ENCODE results near the gene RYR1.

The RYR1 gene

GRCh38 chr19:38614289-38614688 lies 180.8 kb downstream of the RYR1 start:
- Histone ChIP-seq H3K36me3 (ENCODE audit: insufficient read depth, low read length) (peaks cover 36% of the 10 kb centered on the region), H4K20me1 (ENCODE audit: insufficient read depth, low read length) (0 out of 2 replicates have a peak, but pooled peaks cover under 1% of the 10 kb centered on the region), H3K79me2 (ENCODE audit: insufficient read depth, low read length) (peaks cover 35% of the 10 kb centered on the region), H3K9ac (ENCODE audit: low read depth, low read length) (no peak overlapping the region), H3K4me3 (ENCODE audit: low read depth in 1 of 2, low read length in 2 of 2) (no peak overlapping the region), H3K9me3 (ENCODE audit: insufficient read depth, low read length, severe bottlenecking) (no peaks in the 10 kb centered on the region), H3K4me1 (ENCODE audit: insufficient read depth, low read length) (peaks cover 31% of the 10 kb centered on the region), H3K4me2 (ENCODE audit: insufficient read depth, low read length) (peak overlapping the region; percentile 32; the same call in 1 of the 2 replicates), H3K27me3 (ENCODE audit: insufficient read depth, low read length, poor library complexity) (no peaks in the 10 kb centered on the region), H2AFZ (ENCODE audit: low read depth, low read length) (no peak overlapping the region), H3K27ac (ENCODE audit: low read length) (no peak overlapping the region)
- ATAC-seq (ENCODE audit: insufficient read depth, low read depth) (no peak), DNase-seq (no peak)
- TF ChIP-seq EZH2 (IDR thresholded peaks at IDR 0.05; ENCODE audit: borderline replicate concordance, low read depth, low read length, severe bottlenecking), result no peak
- TF ChIP-seq, protein P1, sequence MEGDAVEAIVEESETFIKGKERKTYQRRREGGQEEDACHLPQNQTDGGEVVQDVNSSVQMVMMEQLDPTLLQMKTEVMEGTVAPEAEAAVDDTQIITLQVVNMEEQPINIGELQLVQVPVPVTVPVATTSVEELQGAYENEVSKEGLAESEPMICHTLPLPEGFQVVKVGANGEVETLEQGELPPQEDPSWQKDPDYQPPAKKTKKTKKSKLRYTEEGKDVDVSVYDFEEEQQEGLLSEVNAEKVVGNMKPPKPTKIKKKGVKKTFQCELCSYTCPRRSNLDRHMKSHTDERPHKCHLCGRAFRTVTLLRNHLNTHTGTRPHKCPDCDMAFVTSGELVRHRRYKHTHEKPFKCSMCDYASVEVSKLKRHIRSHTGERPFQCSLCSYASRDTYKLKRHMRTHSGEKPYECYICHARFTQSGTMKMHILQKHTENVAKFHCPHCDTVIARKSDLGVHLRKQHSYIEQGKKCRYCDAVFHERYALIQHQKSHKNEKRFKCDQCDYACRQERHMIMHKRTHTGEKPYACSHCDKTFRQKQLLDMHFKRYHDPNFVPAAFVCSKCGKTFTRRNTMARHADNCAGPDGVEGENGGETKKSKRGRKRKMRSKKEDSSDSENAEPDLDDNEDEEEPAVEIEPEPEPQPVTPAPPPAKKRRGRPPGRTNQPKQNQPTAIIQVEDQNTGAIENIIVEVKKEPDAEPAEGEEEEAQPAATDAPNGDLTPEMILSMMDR (IDR thresholded peaks at IDR 0.05; ENCODE audit: borderline replicate concordance, extremely low read depth, low read length, poor library complexity, severe bottlenecking), result no peak

GRCh38 chr19:38615007-38615581 lies 181.6 kb downstream of the RYR1 start:
- no peak for TF ChIP-seq EZH2 (IDR thresholded peaks at IDR 0.05; ENCODE audit: borderline replicate concordance, low read depth, low read length, severe bottlenecking)
- TF ChIP-seq, protein P1 (IDR thresholded peaks at IDR 0.05; ENCODE audit: borderline replicate concordance, extremely low read depth, low read length, poor library complexity, severe bottlenecking), result no peak
- Histone ChIP-seq H3K79me2 (ENCODE audit: insufficient read depth, low read length) (peaks cover 43% of the 10 kb centered on the region), H3K9ac (ENCODE audit: low read depth, low read length) (no peak overlapping the region), H3K4me1 (ENCODE audit: insufficient read depth, low read length) (peaks cover 37% of the 10 kb centered on the region), H3K9me3 (ENCODE audit: insufficient read depth, low read length, severe bottlenecking) (no peaks in the 10 kb centered on the region), H2AFZ (ENCODE audit: low read depth, low read length) (no peak overlapping the region), H3K4me3 (ENCODE audit: low read depth in 1 of 2, low read length in 2 of 2) (no peak overlapping the region), H3K36me3 (ENCODE audit: insufficient read depth, low read length) (peaks cover 34% of the 10 kb centered on the region), H3K4me2 (ENCODE audit: insufficient read depth, low read length) (peak overlapping the region; percentile 23; the same call in 1 of the 2 replicates), H4K20me1 (ENCODE audit: insufficient read depth, low read length) (peaks cover 8% of the 10 kb centered on the region), H3K27me3 (ENCODE audit: insufficient read depth, low read length, poor library complexity) (no peaks in the 10 kb centered on the region), H3K27ac (ENCODE audit: low read length) (0 out of 2 replicates have a peak overlapping the region, but pooled peaks have one; percentile 9)
- ATAC-seq (ENCODE audit: insufficient read depth, low read depth) (no peak), DNase-seq (no peak)

GRCh38 chr19:38616265-38616664 lies 182.8 kb downstream of the RYR1 start:
- Histone ChIP-seq H3K9ac (ENCODE audit: low read depth, low read length) (0 out of 2 replicates have a peak overlapping the region, but pooled peaks have one; percentile 93), H3K9me3 (ENCODE audit: insufficient read depth, low read length, severe bottlenecking) (no peaks in the 10 kb centered on the region), H3K4me1 (ENCODE audit: insufficient read depth, low read length) (peaks cover 43% of the 10 kb centered on the region), H3K36me3 (ENCODE audit: insufficient read depth, low read length) (peaks cover 38% of the 10 kb centered on the region), H3K4me3 (ENCODE audit: low read depth in 1 of 2, low read length in 2 of 2) (peak overlapping the region in 1 of 2 experiments; percentile 86; a peak in 2 of 4 replicates), H3K4me2 (ENCODE audit: insufficient read depth, low read length) (peak overlapping the region; percentile 97), H4K20me1 (ENCODE audit: insufficient read depth, low read length) (peaks cover 13% of the 10 kb centered on the region), H2AFZ (ENCODE audit: low read depth, low read length) (no peak overlapping the region), H3K27ac (ENCODE audit: low read length) (no peak overlapping the region), H3K79me2 (ENCODE audit: insufficient read depth, low read length) (peaks cover 55% of the 10 kb centered on the region), H3K27me3 (ENCODE audit: insufficient read depth, low read length, poor library complexity) (no peaks in the 10 kb centered on the region)
- TF ChIP-seq, protein P1 (IDR thresholded peaks at IDR 0.05; ENCODE audit: borderline replicate concordance, extremely low read depth, low read length, poor library complexity, severe bottlenecking), result no peak
- TF ChIP-seq EZH2 (IDR thresholded peaks at IDR 0.05; ENCODE audit: borderline replicate concordance, low read depth, low read length, severe bottlenecking), result no peak
- no peak for ATAC-seq (ENCODE audit: insufficient read depth, low read depth)
- no peak for DNase-seq

Measured in DND-41 (cell line).